ENCODE measurements around the gene HIPK4. TPM values are rescaled to one million over a fixed set of nuclear protein-coding genes. Genes with fewer than 3 reads are reported as not detected.

Gene HIPK4
- total RNA-seq, 1 donor from 2014 or later = not detected

DNA sequence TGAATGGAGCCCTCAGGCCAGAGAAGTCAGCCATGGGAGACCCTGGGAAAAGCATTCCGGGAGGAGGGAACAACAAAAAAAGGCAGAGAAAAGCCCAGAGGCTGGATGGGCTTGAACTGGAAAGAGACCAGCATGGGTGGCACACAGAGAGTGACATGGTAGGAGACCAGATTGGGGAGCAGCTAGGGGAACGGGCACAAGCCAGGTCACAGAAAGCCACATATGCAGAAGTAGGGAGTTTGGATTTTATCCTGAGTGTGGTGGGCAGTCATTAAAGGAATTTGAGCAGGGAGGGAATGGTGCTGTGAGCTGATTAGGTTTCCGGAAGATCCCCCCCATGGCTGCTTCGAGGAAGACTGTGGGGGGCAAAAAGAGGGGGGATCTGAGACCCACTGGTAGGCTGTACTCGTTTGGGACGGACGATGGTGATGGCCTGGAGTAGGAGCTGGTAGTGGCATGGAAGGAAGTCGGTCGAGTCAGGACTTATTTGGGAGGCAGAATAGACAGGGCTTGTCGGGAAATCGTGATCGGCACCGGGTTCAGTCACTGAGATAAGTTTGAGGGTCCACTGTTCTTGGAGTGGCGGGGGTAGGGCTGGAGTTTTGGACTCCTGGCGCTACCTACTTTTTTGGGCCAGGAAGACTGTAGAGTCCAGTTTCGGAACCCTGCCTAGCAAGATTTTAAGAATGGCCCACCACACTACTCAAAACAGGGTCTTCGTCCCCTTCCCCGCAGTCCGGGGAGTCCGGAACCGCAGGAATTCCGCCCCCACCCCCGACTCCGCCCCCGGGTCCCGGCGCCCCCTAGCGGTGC, 34.9 kb upstream of the HIPK4 start:
- peak overlapping the region; percentile 78 to 95 (median 88) for H3K4me3 ChIP-seq (ENCODE audit: low read length in 3 of 3)
- no peaks in the 10 kb centered on the region for H3K27me3 ChIP-seq (ENCODE audit: control insufficient read depth in 3 of 3, insufficient read depth in 3 of 3, low read length in 3 of 3)
- no peaks in the 10 kb centered on the region for H3K9me3 ChIP-seq (ENCODE audit: control insufficient read depth in 3 of 3, low read length in 3 of 3)
- H3K9ac ChIP-seq (ENCODE audit: low read depth in 1 of 3, low read length in 3 of 3) = peak overlapping the region; percentile 93 to 94 (median 94)
- peak overlapping the region; percentile 99 for H3K27ac ChIP-seq (ENCODE audit: low read depth, low read length)
- peaks cover 11 to 13% (median 11%) of the 10 kb centered on the region in 3 donors for H3K36me3 ChIP-seq (ENCODE audit: control insufficient read depth in 3 of 3, insufficient read depth in 3 of 3, low read length in 3 of 3)
- peaks cover 24 to 34% (median 30%) of the 10 kb centered on the region in 3 donors for H3K4me1 ChIP-seq (ENCODE audit: control insufficient read depth in 3 of 3, insufficient read depth in 3 of 3, low read length in 3 of 3)

DNA sequence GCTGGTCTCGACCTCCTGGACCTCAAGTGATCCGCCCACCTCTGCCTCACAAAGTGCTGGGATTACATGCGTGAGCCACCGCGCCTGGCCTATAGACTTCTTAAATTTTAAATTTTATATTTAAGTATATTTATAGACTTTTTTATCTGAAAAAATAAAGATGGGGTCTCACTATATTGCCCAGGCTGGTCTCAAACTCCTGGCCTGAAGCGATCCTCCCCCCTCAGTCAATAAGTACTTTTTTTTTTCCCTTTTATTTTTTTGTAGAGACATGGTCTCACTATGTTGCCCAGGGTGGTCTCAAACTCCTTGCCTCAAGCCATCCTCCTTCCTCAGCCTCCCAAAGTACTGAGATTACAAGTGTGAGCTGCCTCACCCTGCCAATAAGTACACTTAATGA, 34.0 kb upstream of the HIPK4 start:
- Histone ChIP-seq H3K36me3 (ENCODE audit: control insufficient read depth in 3 of 3, insufficient read depth in 3 of 3, low read length in 3 of 3) (peaks cover 11 to 13% (median 11%) of the 10 kb centered on the region in 3 donors), H3K9ac (ENCODE audit: low read depth in 1 of 3, low read length in 3 of 3) (peak overlapping the region in 1 of 3 donors; percentile 94), H3K27ac (ENCODE audit: low read depth, low read length) (no peak overlapping the region), H3K27me3 (ENCODE audit: control insufficient read depth in 3 of 3, insufficient read depth in 3 of 3, low read length in 3 of 3) (no peaks in the 10 kb centered on the region), H3K4me1 (ENCODE audit: control insufficient read depth in 3 of 3, insufficient read depth in 3 of 3, low read length in 3 of 3) (peaks cover 24 to 34% (median 30%) of the 10 kb centered on the region in 3 donors), H3K9me3 (ENCODE audit: control insufficient read depth in 3 of 3, low read length in 3 of 3) (no peaks in the 10 kb centered on the region), H3K4me3 (ENCODE audit: low read length in 3 of 3) (peak overlapping the region in 1 of 3 donors; percentile 88)

DNA sequence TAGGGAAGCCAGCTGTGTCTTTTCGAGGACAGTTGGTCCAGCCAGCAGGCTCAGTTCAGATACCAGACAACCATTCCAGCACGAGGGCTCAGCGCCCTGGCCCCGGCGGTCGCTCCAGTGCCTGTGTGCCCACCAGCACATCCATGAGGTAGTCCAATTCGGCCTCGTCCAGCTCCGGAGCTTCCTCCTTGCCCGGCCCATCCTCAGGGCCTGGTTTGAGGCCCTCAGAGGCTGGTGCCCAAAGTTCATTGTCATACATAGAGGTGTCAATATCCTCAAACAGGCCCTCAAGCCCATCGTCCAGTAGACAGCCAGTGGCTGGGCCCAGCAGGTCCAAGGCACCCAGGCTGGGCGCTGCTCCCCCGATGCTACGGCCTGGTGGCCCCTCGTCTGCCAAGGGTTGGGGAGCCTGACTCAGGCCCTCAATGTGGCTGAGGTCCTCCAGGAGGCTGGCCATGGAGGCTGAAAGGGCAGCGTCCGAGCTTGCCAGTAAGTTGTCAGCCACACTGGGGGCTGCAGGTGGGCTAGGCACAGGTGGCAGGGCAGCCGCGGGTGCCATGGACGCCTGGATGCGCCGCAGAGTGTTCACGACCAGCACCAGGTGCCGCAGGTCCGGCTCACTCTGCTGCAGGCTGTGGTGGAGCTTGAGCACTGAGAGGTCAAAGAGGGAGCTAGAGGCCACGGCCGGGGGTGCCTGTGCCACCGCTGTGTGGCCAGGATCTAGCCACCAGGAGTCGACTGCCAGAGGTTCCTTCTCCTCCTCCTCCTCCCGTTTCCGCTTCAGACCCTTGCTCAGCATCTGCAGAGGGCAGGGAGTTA, 33.0 kb upstream of the HIPK4 start:
- H3K9me3 ChIP-seq (ENCODE audit: control insufficient read depth in 3 of 3, low read length in 3 of 3) = no peaks in the 10 kb centered on the region
- H3K9ac ChIP-seq (ENCODE audit: low read depth in 1 of 3, low read length in 3 of 3) = peak overlapping the region; percentile 20 to 99 (median 57)
- no peak overlapping the region for H3K4me3 ChIP-seq (ENCODE audit: low read length in 3 of 3)
- peaks cover 24 to 34% (median 30%) of the 10 kb centered on the region in 3 donors for H3K4me1 ChIP-seq (ENCODE audit: control insufficient read depth in 3 of 3, insufficient read depth in 3 of 3, low read length in 3 of 3)
- H3K27ac ChIP-seq (ENCODE audit: low read depth, low read length) = peak overlapping the region; percentile 99
- H3K27me3 ChIP-seq (ENCODE audit: control insufficient read depth in 3 of 3, insufficient read depth in 3 of 3, low read length in 3 of 3) = no peaks in the 10 kb centered on the region
- H3K36me3 ChIP-seq (ENCODE audit: control insufficient read depth in 3 of 3, insufficient read depth in 3 of 3, low read length in 3 of 3) = peaks cover 11 to 13% (median 11%) of the 10 kb centered on the region in 3 donors

DNA sequence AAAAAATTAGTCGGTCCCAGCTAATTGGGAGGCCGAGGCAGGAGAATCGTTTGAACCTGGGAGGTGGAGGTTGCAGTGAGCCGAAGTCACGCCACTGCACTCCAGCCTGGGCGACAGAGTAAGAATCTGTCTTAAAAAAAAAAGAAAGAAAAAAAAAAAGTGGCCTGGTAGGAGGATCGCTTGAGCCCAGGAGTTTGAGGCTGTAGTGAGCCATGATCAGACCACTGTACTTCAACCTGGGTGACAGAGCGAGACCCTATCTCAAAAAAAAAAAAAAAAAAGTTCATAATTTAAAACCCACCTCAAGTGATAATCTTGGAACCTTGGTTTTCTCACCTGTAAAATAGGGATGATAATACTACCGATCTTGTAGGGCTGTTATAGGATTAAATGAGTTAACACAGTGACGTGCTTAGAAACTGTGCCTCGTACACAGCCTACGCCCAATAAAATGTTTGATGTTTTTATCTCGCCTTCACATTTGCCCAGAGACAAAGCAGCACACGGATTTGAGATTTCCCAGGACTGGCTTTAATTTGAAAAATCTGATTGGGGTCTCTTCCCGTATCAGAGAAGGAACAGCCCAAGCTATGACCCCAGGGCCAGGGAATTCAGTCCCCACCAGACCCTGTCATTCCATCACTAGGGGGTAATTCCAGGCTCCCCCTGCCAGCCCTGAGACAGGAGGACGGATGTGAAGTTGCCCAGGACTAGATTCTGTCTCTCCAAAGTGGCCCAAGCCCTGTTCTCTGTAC, 32.2 kb upstream of the HIPK4 start:
- H3K27ac ChIP-seq (ENCODE audit: low read depth, low read length) = peak overlapping the region; percentile 99
- H3K9ac ChIP-seq (ENCODE audit: low read depth in 1 of 3, low read length in 3 of 3) = peak overlapping the region; percentile 20 to 99 (median 97)
- no peak overlapping the region for H3K4me3 ChIP-seq (ENCODE audit: low read length in 3 of 3)
- H3K4me1 ChIP-seq (ENCODE audit: control insufficient read depth in 3 of 3, insufficient read depth in 3 of 3, low read length in 3 of 3) = peaks cover 31 to 41% (median 35%) of the 10 kb centered on the region in 3 donors
- peaks cover 11 to 13% (median 11%) of the 10 kb centered on the region in 3 donors for H3K36me3 ChIP-seq (ENCODE audit: control insufficient read depth in 3 of 3, insufficient read depth in 3 of 3, low read length in 3 of 3)
- no peaks in the 10 kb centered on the region for H3K9me3 ChIP-seq (ENCODE audit: control insufficient read depth in 3 of 3, low read length in 3 of 3)
- no peaks in the 10 kb centered on the region for H3K27me3 ChIP-seq (ENCODE audit: control insufficient read depth in 3 of 3, insufficient read depth in 3 of 3, low read length in 3 of 3)

DNA sequence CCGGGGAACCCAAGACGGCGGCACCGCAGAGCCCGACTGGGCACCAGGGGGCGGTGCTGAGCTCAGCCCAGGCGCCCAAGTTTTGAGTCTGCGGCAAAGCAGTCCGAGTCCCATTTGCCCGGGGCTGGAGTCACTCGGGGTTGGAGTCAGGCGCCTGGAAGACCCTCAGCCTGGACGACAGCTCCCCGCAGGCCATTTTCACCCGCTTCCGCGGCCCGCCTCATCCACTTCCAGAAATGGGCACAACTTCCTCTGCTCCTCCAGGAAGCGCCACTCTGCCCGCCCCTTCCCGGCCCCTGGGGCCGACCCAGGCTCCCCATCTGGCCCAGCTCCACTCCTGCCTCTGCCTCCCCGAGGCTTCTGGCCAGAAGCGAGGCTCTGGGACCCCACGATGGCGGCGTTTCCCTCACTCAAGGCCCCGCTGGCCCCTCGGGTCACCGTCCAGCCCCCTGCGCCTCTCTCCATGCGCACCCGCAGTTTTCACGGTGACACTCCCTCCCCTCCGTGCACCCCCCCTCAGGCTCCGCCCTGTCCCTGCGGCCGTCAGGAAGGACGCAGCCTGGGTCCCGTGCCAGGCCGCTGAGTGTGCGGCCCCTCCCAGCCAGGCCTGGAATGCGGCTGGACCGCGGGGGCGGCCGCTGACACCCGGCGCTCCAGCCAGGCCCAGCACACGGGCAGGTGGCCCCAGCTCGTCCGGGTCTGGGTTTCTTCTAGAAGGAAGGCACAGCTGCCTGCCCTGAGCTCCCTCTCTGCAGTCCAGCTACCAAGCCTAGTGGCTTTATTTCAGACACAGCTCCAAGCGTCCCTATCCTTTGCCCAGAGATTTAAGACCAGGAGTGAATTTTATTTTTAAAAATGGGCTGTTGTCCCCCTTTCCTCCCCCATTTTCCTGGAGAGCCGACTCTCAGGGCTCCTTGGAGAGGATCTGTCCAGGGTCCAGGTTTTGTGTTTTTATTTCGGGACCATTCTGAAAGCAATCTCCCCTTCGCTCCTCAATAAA, 31.1 kb upstream of the HIPK4 start:
- H3K9me3 ChIP-seq (ENCODE audit: control insufficient read depth in 3 of 3, low read length in 3 of 3) = no peaks in the 10 kb centered on the region
- peak overlapping the region; percentile 99 for H3K27ac ChIP-seq (ENCODE audit: low read depth, low read length)
- H3K4me1 ChIP-seq (ENCODE audit: control insufficient read depth in 3 of 3, insufficient read depth in 3 of 3, low read length in 3 of 3) = peaks cover 37 to 40% (median 37%) of the 10 kb centered on the region in 3 donors
- H3K27me3 ChIP-seq (ENCODE audit: control insufficient read depth in 3 of 3, insufficient read depth in 3 of 3, low read length in 3 of 3) = no peaks in the 10 kb centered on the region
- H3K36me3 ChIP-seq (ENCODE audit: control insufficient read depth in 3 of 3, insufficient read depth in 3 of 3, low read length in 3 of 3) = peaks cover 11 to 13% (median 11%) of the 10 kb centered on the region in 3 donors
- peak overlapping the region; percentile 95 to 99 (median 97) for H3K9ac ChIP-seq (ENCODE audit: low read depth in 1 of 3, low read length in 3 of 3)
- peak overlapping the region; percentile 80 to 83 (median 83) for H3K4me3 ChIP-seq (ENCODE audit: low read length in 3 of 3)

DNA sequence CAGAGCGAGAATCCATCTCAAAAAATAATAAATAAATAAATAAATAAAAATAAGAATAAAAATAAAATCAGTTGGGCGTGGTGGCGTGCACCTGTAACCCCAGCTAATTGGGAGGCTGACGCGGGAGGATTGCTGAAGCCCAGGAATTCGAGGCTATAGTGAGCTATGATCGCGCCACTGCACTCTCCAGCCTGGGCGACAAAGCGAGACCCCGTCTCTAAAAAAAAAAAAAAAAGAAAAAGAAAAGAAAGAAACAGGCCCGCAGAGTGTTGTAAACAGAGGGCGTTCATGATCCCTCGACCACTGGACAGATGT, 30.4 kb upstream of the HIPK4 start:
- Histone ChIP-seq H3K9ac (ENCODE audit: low read depth in 1 of 3, low read length in 3 of 3) (peak overlapping the region; percentile 95 to 99 (median 97)), H3K27ac (ENCODE audit: low read depth, low read length) (peak overlapping the region; percentile 99), H3K4me3 (ENCODE audit: low read length in 3 of 3) (peak overlapping the region in 2 of 3 donors; percentile 83), H3K9me3 (ENCODE audit: control insufficient read depth in 3 of 3, low read length in 3 of 3) (no peaks in the 10 kb centered on the region), H3K27me3 (ENCODE audit: control insufficient read depth in 3 of 3, insufficient read depth in 3 of 3, low read length in 3 of 3) (no peaks in the 10 kb centered on the region), H3K4me1 (ENCODE audit: control insufficient read depth in 3 of 3, insufficient read depth in 3 of 3, low read length in 3 of 3) (peaks cover 37 to 40% (median 37%) of the 10 kb centered on the region in 3 donors), H3K36me3 (ENCODE audit: control insufficient read depth in 3 of 3, insufficient read depth in 3 of 3, low read length in 3 of 3) (peaks cover 11 to 13% (median 11%) of the 10 kb centered on the region in 3 donors)

DNA sequence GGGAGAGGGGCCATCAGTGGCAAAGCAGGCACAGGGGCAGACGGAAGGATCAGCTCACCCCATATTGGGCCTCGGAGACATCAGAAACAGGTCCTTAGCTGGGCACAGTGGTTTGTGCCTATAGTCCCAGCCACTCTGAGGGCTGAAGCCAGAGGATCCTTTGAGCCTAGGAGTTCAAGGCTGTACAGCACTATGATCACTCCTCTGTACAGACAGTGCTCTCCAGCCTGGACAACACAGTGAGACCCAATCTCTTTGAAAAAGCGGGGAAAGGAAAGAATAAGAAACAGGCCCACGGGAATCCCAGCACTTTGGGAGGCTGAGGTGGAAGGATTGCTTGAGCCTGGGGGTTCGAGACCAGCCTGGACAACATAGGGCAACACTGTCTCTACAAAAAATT, 29.8 kb upstream of the HIPK4 start:
- Histone ChIP-seq H3K4me3 (ENCODE audit: low read length in 3 of 3) (no peak overlapping the region), H3K4me1 (ENCODE audit: control insufficient read depth in 3 of 3, insufficient read depth in 3 of 3, low read length in 3 of 3) (peaks cover 37 to 41% (median 39%) of the 10 kb centered on the region in 3 donors), H3K27me3 (ENCODE audit: control insufficient read depth in 3 of 3, insufficient read depth in 3 of 3, low read length in 3 of 3) (no peaks in the 10 kb centered on the region), H3K9ac (ENCODE audit: low read depth in 1 of 3, low read length in 3 of 3) (no peak overlapping the region), H3K9me3 (ENCODE audit: control insufficient read depth in 3 of 3, low read length in 3 of 3) (no peaks in the 10 kb centered on the region), H3K36me3 (ENCODE audit: control insufficient read depth in 3 of 3, insufficient read depth in 3 of 3, low read length in 3 of 3) (peaks cover 11 to 13% (median 11%) of the 10 kb centered on the region in 3 donors), H3K27ac (ENCODE audit: low read depth, low read length) (peak overlapping the region; percentile 37)

DNA sequence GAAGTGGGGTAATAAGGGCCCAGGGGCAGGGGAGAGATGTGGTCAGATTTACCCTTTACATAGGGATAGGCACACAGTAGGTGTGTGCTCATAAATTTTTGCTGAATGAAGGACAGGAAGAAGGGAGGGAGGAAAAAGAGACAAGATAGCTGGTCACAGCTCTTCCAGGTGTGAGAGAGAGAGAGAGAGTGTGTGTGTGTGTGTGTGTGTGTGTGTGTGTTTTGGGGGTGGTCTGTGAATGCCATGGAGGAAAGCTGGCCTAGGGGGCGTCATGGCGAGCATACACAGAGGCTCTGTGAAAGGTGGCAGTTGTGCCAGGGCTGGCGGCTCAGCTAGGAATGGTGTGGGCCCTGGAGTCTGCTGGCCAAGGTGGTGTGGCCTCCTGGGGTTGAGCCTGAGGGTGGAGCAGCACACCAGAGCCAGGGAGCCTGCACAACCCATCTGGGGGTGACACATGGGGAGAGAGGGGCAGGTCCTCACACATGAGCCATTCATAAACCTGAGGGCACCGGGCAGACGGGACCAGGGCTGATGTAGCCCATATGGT, 29.2 kb upstream of the HIPK4 start:
- peak overlapping the region in 1 of 3 donors; percentile 33 for H3K9ac ChIP-seq (ENCODE audit: low read depth in 1 of 3, low read length in 3 of 3)
- no peaks in the 10 kb centered on the region for H3K27me3 ChIP-seq (ENCODE audit: control insufficient read depth in 3 of 3, insufficient read depth in 3 of 3, low read length in 3 of 3)
- H3K27ac ChIP-seq (ENCODE audit: low read depth, low read length) = no peak overlapping the region
- peaks cover 38 to 43% (median 39%) of the 10 kb centered on the region in 3 donors for H3K4me1 ChIP-seq (ENCODE audit: control insufficient read depth in 3 of 3, insufficient read depth in 3 of 3, low read length in 3 of 3)
- no peak overlapping the region for H3K4me3 ChIP-seq (ENCODE audit: low read length in 3 of 3)
- no peaks in the 10 kb centered on the region for H3K9me3 ChIP-seq (ENCODE audit: control insufficient read depth in 3 of 3, low read length in 3 of 3)
- peaks cover 11 to 13% (median 11%) of the 10 kb centered on the region in 3 donors for H3K36me3 ChIP-seq (ENCODE audit: control insufficient read depth in 3 of 3, insufficient read depth in 3 of 3, low read length in 3 of 3)

Measured in skeletal muscle tissue (tissue), 4 donors.